ENCODE measurements around the gene GBGT1.
"Not testable (repeated sequence)": the region's sequence is repeated elsewhere in the genome, so short reads cannot be mapped to it uniquely, and the experiment has no call there.

The GBGT1 gene

GRCh38 chr9:133163504-133164172 lies at the start of gene GBGT1:
GBGT1 (minus strand) TSS chr9:133163914; CDS start chr9:133162412, 1,502 bp downstream.
- DNase-seq = no peak

GRCh38 chr9:133210609-133211008 lies 46.9 kb upstream of the GBGT1 start:
- no peak for DNase-seq

- DNase-seq = no peak
These were observed 46.5 kb upstream of the GBGT1 start for GRCh38 chr9:133210202-133210532.

GRCh38 chr9:133209327-133210201 lies 45.9 kb upstream of the GBGT1 start:
- not testable (repeated sequence) for DNase-seq

- DNase-seq = not testable (repeated sequence)
These were observed 45.2 kb upstream of the GBGT1 start, which contains the start of gene OBP2B for GRCh38 chr9:133208880-133209300. OBP2B (minus strand) TSS chr9:133209250; CDS start chr9:133209199, 51 bp downstream.

- not testable (repeated sequence) for DNase-seq
These were observed 44.6 kb upstream of the GBGT1 start for GRCh38 chr9:133208171-133208879.

- DNase-seq = no peak
These were observed 43.9 kb upstream of the GBGT1 start for GRCh38 chr9:133207540-133208170.

- no peak for DNase-seq
These were observed 43.4 kb upstream of the GBGT1 start for GRCh38 chr9:133207021-133207531.

GRCh38 chr9:133205996-133206931 lies 42.5 kb upstream of the GBGT1 start:
- DNase-seq = no peak

GRCh38 chr9:133205481-133205887 lies 41.8 kb upstream of the GBGT1 start:
- DNase-seq = not testable (repeated sequence)

GRCh38 chr9:133204993-133205336 lies 41.3 kb upstream of the GBGT1 start:
- DNase-seq = no peak

GRCh38 chr9:133204335-133204992 lies 40.8 kb upstream of the GBGT1 start:
- DNase-seq = no peak

GRCh38 chr9:133203506-133204075 lies 39.9 kb upstream of the GBGT1 start:
- DNase-seq = no peak

GRCh38 chr9:133202688-133203453 lies 39.2 kb upstream of the GBGT1 start:
- no peak for DNase-seq

- DNase-seq = no peak
These were observed 38.4 kb upstream of the GBGT1 start for GRCh38 chr9:133202145-133202513.

GRCh38 chr9:133201424-133202144 lies 37.9 kb upstream of the GBGT1 start:
- no peak for DNase-seq

- DNase-seq = no peak
These were observed 36.9 kb upstream of the GBGT1 start for GRCh38 chr9:133200631-133201030.

- DNase-seq = no peak
These were observed 36.1 kb upstream of the GBGT1 start for GRCh38 chr9:133199648-133200321.

- no peak for DNase-seq
These were observed 31.3 kb upstream of the GBGT1 start for GRCh38 chr9:133195029-133195428.
